CD4-positive, alpha-beta T cell treated with Interleukin-6 for 4 hours (primary cell): ENCODE data around the gene PELI3.
"Not testable (repeated sequence)": the region's sequence is repeated elsewhere in the genome, so short reads cannot be mapped to it uniquely, and the experiment has no call there.

Experiments used
- DNase-seq: peaks from one replicate; pipeline ENCODE4 v3.0.0-alpha.2; 2020; ENCODE audit warnings: mixed read lengths

PELI3 gene

DNA sequence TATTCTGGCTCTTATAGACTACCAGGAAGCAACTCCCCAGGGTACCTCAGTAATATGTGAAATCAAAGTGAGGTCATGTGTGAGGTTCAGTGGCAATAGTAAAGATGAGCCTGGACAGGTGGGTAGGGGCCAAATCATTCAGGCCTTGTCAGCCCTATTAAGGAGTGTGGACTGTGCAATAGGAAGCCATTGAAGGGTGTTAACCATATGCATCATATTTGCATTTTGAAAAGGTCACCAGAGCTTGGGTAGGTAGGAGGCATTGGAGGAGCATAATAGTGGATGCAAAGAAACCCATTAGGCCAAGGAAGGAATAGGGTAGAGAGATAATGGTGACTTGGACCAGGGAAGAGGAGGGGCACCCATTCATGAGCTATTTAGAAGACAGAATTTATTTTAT, 19.7 kb upstream of the PELI3 start:
- no peak for DNase-seq

DNA sequence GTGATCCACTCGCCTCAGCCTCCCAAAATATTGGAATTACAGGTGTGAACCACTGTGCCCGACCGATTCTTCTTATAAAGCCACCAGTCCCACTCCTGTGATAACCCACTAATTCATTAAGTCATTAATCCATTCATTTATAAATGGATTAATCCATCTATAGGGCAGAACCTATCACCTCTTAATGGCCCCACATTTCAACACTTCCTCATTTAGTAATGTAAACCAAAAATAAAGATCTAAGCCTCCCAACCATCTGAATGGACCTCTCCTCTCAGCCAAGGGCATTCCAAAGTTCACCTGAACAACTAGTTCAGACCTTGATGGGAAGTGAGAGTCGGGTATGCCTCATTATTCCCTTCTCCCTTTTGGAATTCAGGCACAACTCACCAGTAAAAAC, 18.2 kb upstream of the PELI3 start:
- no peak for DNase-seq

DNA sequence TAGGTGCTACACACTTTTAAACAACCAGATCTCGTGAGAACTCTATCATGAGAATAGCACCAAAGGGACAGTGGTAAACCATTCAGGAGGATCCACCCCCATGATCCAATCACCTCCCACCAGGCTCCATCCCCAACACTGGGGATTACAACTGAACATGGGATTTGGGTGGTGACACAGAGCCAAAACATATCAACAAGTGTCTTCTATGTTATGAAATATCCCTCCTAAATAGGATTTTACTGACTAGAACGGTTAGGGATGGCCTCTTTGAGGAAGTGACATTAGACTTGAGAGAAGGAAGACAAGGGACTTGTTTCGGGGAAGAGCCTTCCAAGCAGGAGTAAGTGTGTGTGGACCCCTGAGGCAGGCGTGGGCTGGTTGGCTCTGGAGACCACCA, 16.1 kb upstream of the PELI3 start:
- DNase-seq = no peak

DNA sequence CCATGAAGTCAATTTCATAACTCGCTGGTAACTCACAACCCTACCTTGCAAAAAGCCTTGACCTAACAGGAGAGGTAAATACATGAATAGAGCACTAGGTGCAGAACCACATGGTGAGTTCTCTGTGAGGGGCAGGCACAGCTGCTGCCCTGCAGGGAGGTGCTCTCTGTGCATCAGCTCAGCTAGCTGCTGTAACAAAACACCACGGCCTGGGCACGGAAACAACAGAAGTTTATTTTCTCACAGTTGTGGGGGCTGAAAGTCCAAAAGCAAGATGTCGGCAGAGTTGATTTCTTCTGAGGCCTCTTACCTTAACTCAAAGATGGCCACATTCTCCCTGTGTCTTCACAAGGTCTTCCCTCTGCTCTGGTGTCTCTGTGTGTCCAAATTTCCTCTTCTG, 15.0 kb upstream of the PELI3 start:
- no peak for DNase-seq

DNA sequence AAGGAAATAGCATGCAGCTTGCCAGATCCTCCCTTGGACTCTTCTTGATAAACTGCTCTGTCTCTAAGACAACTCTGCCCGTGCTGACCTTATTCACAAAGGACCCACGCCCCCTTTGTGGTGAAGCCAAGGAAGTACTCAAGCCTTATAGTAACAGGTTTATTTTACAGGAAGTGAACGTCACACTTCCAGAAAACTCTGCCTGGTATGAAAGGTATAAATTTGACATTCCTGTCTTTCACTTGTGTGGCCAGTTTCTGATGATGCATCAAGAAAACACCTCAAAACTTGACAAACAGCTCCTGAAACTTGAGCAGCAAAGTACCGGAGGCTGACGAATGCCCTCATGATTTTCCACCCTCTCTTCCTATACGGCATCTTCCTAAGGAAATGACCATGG, 12.5 kb upstream of the PELI3 start:
- no peak for DNase-seq

DNA sequence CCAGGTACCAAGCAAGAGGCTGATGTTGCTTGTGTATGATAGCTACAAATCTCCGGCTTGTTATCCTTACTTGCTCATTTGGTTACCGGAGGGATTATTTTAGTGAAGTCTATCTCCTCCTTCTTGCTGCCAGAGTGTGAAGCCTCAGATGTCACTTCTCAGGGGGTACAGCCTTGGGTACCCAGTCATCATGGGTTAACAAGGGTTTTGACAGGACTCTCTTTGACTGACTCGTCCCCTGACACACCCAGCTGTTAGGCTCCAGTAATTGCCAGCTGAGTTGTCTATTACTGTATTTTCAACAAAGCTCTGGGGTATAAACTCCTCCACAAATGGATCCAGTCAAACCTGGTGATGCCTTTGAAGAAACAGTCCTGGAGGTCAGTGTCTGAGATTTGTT, 11.9 kb upstream of the PELI3 start:
- DNase-seq = no peak

DNA sequence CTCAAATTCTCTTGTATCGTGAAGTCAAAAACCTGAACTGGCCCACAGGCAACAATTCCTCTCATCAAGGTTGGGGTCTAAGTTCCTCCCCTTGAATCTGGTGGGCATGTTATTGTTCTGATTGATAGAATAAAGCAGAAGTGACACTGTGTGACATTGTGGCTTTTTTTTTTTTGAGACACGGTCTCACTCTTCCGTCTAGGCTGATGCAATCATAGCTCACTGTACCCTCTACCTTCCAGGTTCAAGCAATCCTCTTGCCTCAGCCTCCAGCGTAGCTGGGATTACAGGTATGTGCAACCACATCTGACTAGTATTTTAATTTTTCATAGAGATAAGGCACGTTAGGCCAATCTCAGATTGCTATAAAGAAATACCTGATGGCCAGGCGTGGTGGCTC, 8.9 kb upstream of the PELI3 start:
- DNase-seq = no peak

DNA sequence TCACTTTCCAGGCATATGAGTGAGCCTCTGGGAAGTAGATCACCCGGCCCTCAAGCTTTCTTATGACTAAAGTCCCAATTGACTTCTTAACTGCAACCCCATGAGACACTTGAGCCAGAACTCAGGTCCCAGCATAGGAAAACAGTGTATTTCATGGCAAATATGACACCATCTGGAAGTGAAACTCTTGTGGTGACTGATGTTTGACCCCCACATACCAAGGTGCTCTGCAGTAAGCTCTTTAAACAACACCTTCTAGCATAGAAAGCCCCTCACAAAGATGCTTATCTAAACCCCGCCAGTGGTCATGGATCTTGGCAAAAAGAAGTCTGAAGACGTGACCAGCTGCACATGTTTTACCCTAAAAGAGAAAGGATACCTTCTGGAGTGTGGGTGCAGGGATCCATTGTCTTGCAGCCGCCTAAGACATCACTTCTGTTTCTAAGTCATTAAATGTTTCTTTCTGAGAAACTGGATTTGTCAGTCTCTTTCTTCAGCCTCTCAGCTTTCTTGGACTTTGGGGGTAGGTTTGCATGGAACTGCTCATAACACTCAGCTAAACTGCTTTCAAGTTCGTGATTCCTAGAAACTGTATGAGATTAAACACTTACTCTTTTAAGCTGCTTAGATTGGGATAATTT, 7.4 kb upstream of the PELI3 start:
- no peak for DNase-seq

DNA sequence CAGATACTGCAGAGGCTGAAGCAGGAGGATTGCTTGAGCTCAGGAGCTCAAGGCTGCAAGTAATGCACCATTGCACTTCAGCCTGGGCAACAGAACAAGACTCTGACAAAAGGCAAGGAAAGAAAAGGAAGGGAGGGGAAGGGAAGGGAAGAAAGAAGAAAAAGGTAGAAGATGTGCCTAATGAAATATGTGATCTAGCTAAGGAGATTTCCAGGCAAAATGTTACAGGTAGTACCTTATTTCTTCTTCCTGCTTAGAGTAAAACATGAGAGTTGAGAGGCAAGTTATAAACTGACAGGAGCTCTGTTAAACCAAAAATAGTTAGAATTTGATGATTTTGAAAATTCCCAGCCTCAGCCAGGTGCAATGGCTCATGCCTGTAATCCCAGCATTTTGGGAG, 4.7 kb upstream of the PELI3 start:
- DNase-seq = no peak

DNA sequence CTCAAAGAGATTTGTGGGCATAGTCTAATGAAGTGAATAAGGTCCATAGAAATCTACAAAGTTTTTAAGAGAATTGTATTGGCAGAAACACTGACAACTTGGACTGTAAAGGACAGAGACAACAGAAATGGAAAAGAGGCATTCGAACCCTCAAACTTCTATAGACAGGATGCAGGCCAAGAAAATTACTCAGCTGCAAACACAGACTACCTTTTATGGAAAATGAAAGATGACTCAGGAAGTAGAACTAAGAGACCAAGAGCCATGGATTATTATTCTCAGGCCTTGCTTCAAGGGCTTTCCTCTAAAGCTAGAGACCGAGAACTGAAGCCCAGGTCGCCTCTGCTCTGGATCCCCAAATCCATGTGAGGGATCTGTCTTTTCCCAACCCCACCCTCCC, 3.8 kb upstream of the PELI3 start:
- no peak for DNase-seq

DNA sequence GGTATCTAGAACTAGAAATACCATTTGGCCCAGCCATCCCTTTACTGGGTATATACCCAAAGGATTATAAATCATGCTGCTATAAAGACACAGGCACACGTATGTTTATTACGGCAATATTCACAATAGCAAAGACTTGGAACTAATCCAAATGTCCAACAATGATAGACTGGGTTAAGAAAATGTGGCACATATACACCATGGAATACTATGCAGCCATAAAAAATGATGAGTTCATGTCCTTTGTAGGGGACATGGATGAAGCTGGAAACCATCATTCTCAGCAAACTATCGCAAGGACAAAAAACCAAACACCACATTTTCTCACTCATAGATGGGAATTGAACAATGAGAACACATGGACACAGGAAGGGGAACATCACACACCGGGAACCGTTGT, 2.6 kb upstream of the PELI3 start:
- DNase-seq = not testable (repeated sequence)

DNA sequence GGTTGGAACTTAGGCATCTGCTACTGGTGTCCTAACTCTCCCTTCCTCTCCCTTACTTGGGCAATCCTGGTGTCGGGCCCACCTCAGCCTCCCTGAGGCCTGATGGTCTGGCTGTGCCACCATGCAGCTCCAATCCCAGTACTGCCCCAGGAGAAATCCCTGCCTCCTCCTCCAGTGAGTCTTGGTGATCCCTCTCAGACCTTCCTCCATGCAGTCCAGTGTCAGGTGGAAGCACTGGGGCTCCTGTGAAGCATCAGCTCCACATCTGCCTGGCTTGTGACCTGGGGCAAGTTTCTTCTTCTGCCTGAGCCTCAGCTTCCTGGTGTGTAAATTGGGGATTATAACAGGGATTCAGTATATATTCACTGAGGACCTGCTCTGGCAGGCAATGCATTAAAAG, 1.8 kb upstream of the PELI3 start:
- DNase-seq = no peak

DNA sequence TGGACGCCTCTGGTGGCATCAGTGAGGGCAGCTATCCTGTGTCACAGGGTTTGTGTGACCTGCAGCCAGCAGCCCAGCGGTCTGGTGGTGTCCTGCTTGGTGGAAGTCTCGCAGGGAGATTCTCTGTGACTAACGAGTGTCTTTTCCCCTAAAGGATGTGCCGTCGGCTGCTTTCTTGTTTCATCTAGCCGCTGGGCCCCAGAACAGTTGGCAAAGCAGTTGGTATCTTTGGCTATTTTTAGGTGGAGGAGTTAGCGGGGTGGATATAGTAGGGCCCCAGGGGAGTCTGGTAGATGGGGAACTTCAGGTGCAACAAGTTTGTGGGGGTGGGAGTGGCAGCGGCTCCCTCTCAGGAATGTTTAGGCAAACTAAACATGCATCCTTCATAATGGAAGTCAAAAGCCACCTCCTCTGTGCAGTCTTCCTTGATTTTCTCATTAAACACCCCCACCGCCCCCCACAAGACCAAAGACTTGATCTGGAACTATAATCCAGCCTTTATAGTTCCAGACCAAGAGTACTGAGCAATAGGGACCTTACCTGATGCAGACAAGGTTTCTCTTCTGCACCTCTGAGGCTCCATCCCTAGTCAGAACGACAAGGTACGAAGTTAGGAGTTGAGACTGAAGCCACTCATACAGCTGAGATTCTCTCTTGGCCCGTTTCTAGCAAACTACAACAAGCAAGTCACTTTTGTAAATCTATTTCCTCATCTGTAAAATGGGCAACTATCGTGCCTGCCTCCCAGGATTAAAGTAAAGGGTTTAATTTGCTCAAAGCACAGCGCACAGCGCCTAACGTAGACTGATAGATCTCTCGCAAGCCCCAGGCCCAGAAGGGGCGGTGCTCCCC, 1.1 kb upstream of the PELI3 start:
- no peak for DNase-seq

DNA sequence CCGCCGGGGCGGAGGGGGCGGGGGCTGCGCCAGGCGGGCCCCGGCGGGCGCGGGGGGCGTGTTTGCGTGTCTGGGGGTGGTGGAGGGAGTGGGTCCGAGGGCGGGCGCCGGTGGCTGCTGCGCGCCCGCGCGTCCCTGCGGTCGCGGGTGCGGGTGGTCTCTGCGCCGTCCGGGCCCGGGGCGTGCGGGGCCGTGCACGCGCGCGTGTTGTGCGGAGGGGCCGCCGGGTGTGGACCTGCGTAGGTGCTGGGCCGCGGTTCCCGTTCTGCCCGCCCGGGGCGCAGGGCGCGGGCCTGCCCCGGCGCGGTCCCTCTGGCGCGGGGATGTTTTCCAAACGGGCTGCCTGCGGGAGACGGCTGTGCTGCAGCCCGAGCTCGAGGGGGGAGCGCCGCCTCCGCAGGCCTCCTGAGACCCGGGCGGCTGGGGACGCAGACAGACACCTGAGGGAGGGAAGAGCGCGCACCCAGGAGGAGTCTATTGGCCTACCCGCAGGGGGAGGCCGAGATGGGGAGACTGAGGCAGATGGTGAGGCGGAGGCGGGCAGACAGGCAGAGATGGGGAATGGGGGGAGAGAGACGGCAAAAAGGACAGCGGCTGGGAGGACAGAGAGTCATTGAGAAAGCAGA, 442 bp downstream of the PELI3 start:
- DNase-seq = no peak

DNA sequence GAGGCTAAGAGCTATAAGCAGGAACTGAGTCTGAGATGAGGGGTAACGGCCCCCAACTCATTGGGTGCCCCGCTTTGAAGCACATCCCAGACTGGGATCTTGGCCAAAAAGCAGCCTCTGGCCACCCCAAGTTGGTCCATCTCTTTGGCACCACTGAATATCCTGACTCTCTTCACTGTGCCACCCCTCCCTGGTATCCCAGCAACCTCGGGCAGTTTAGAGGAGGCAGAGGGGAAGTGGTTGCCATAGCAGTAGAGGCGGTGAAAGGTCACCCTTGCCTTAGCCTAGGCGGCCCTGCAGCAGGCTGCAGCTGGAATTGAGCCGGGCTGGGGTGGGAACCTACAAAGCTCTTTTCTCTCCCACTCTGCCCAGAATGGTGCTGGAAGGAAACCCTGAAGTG, 1.1 kb downstream of the PELI3 start:
- peak; percentile 31 for DNase-seq

DNA sequence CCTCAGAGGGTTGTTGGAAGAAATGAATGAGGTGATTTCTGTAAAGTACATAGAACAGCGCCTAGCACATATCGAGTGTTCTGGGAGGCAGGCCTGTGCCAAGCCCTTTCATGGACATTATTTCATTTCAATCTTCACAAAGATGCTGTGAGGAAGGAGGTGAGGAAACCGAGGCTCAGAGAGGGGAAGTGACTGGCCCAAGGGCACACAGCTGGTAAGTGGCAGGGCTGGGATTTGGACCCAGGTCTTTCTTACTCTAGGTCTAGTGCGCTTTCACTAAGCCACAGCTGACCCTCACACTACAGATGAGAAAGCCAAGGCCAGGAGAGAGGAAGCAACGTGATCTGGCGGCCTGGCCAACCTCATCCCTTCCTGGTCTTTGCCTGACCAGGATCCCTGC, 2.0 kb downstream of the PELI3 start:
- DNase-seq = no peak

DNA sequence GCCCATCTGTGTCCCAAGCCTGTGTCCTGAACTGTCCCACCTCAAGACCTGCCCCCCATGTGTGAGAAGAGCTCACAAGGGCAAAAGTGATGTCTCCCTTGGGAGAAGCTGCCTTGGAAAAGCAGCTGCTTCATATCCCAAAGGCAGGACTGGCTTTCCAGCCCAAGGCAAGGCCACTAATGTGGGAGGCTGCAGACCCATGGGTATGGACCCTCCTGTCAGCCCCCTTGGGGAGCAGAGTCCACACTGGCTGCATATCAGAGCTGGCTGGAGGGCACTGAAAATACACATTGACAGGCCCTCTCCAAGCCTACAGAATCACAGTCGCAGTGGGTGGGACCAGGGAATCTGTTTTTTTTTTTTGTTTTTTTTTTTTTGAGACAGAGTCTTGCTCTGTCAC, 2.7 kb downstream of the PELI3 start:
- no peak for DNase-seq

DNA sequence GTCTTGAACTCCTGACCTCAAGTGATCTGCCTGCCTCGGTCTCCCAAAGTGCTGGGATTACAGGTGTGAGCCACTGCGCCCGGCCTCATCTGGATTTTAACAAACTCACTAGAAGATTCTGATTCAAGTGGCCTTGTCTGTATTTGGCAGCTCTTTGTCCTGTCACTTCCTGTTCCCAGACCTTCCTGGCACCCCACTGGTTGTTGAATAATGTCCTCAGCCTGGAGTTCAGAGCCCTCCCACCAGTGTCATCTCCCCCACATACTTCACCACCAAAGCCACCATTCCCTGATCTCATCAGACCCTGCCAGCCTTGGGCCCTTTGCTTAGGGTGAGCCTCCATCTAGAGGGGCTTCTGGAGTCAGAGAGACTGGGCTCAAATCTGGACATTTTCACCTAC, 3.3 kb downstream of the PELI3 start:
- no peak for DNase-seq

DNA sequence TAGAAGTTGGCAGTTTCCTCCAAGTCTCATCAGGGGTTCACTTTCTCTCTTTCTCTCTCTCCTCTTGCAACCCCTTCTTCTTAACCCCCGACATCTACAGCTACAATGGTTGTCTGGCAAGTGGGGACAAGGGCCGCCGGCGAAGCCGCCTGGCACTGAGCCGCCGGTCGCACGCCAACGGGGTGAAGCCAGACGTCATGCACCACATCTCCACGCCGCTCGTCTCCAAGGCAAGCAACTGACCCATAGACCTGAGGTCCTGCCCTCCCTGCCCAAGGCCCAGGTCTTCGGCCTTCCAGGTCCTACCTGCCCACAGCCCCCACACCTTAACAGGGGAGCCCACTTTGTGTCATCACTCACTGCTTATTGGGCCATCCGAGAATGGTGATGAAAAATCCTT, 4.4 kb downstream of the PELI3 start:
- no peak for DNase-seq

DNA sequence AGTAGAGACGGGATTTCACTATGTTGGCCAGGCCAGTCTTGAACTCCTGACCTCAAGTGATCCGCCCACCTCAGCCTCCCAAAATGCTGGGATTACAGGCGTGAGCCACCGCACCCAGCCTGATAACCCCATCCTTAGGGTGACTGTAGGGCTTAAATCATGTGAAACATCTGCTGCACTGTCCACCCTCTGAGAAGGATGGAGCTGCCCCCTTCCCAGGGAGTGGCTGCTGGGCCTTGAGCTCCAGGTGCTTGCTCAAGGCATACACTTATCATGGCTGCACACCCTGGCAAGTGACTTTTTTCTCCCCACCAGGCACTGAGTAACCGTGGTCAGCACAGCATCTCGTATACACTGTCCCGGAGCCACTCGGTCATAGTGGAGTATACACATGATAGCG, 5.3 kb downstream of the PELI3 start:
- no peak for DNase-seq

DNA sequence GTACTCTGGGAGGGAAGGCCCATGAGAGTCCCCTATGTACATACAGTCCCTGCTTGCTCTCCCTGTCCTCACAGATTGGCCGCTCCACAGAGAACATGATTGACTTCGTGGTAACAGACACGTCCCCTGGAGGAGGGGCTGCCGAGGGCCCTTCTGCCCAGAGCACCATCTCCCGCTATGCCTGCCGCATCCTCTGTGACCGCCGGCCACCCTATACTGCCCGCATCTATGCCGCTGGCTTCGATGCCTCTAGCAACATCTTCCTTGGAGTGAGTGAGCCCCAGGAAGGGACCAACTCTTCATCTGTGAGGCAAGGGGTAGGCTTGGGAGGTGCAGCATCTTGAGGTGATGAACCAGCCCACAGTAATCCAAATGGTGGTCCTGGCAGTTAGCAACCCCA, 6.5 kb downstream of the PELI3 start:
- DNase-seq = no peak

DNA sequence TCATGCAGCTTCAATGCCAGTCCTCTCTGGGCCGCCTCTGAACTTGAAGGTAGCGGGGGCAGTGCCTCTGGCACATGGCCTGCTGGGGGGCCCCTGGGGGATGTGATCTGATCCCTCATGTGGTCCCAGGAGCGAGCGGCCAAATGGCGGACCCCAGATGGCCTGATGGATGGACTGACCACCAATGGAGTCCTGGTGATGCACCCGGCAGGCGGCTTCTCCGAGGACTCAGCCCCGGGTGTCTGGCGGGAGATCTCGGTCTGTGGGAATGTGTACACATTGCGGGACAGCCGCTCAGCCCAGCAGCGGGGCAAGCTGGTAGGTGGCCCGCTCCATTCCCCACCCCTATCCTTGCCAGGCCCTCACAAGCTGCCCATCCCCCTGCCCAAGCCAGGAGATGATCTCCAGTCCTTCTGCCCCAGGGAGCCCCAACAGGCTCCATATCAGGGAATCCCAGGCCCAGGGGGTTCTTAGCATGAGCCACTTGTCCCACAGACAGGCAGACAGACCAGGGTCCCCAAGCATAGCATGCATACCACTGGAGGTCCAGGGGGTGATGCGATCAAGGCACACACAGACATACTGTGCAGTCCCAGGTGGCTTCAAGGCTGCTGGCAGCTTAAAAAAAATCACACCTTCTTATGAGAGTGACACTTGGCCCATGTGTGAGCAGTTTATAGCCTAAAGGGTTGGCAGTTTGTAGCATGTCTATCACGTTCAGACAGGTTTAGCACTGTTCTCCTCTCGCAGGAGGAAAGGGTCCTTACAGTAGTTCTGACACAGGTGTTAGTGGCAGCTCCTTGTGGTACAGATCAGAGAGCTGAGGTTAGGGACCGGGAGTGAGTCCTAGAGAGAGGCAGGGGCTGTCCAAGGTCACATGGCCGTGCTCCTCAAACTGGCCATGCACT, 7.2 kb downstream of the PELI3 start:
- DNase-seq = no peak
